Loucy (cell line): ENCODE results near the gene CAP2.

Source experiments
- H2AFZ ChIP-seq: fragments of 200-600 bp; sonication (generic); 2 replicates; pipeline ENCODE4 v1.6.0; 2016; ENCODE audit warnings: antibody characterized with exemption, mild to moderate bottlenecking, low read length, moderate library complexity
- H3F3A ChIP-seq: fragments of 200-600 bp; 2 replicates; pipeline ENCODE4 v1.6.0; 2016; ENCODE audit warnings: antibody characterized with exemption, low read depth, mild to moderate bottlenecking
- H3K27me3 ChIP-seq: fragments of 200-600 bp; sonication (generic); 2 replicates; pipeline ENCODE4 v1.6.1; 2014; ENCODE audit warnings: low read length, mild to moderate bottlenecking; ENCODE audit not compliant: insufficient read depth, poor library complexity, severe bottlenecking
- H3K36me3 ChIP-seq: fragments of 200-600 bp; sonication (generic); 2 replicates; pipeline ENCODE4 v1.6.1; 2016; ENCODE audit warnings: low read length; ENCODE audit not compliant: insufficient read depth
- H3K4me1 ChIP-seq: fragments of 200-600 bp; sonication (generic); 2 replicates; pipeline ENCODE4 v1.5.1; 2014; ENCODE audit warnings: low read length, mild to moderate bottlenecking; ENCODE audit not compliant: insufficient read depth, poor library complexity, severe bottlenecking
- H3K4me2 ChIP-seq: fragments of 200-600 bp; sonication (generic); 2 replicates; pipeline ENCODE4 v1.6.0; 2014; ENCODE audit warnings: antibody characterized with exemption, low read length, low read depth, mild to moderate bottlenecking; ENCODE audit not compliant: poor library complexity, severe bottlenecking
- H3K4me3 ChIP-seq: fragments of 200-600 bp; sonication (generic); 2 replicates; pipeline ENCODE4 v1.5.1; 2014; ENCODE audit warnings: low read length, mild to moderate bottlenecking, mixed read lengths; ENCODE audit not compliant: poor library complexity, severe bottlenecking
- H3K79me2 ChIP-seq: fragments of 200-600 bp; sonication (generic); 2 replicates; pipeline ENCODE4 v1.6.1; 2014; ENCODE audit warnings: low read length; ENCODE audit not compliant: insufficient read depth
- H3K9ac ChIP-seq: fragments of 200-600 bp; sonication (generic); 2 replicates; pipeline ENCODE4 v1.6.0; 2014; ENCODE audit warnings: mild to moderate bottlenecking, low read depth, low read length, moderate library complexity; ENCODE audit not compliant: poor library complexity, severe bottlenecking
- H3K9me2 ChIP-seq: fragments of 200-600 bp; sonication (generic); replicated peaks from 2 replicates; pipeline ENCODE4 v1.6.1; 2016; ENCODE audit warnings: low read depth, low read length, mixed read lengths
- H3K9me3 ChIP-seq: fragments of 200-600 bp; sonication (generic); 2 replicates; pipeline ENCODE4 v1.6.1; 2014; ENCODE audit warnings: mild to moderate bottlenecking, antibody characterized with exemption, low read length, low read depth; ENCODE audit not compliant: insufficient read depth
- H4K20me1 ChIP-seq: fragments of 200-600 bp; sonication (generic); 2 replicates; pipeline ENCODE4 v1.6.0; 2014; ENCODE audit warnings: antibody characterized with exemption, low read length, mild to moderate bottlenecking; ENCODE audit not compliant: insufficient read depth, poor library complexity, severe bottlenecking
- EZH2phosphoT487 ChIP-seq: fragments of 200-600 bp; IDR thresholded peaks from 2 replicates; pipeline ENCODE4 v1.6.1; 2018; ENCODE audit warnings: antibody characterized with exemption, mild to moderate bottlenecking, moderate library complexity, borderline replicate concordance
- TF ChIP-seq, protein P1 (sequence below): fragments of 200-600 bp; sonication (generic); conservative IDR thresholded peaks from 2 replicates; pipeline ENCODE4 v1.5.1; 2014; ENCODE audit warnings: mild to moderate bottlenecking, antibody characterized with exemption, low read length

The CAP2 gene

DNA sequence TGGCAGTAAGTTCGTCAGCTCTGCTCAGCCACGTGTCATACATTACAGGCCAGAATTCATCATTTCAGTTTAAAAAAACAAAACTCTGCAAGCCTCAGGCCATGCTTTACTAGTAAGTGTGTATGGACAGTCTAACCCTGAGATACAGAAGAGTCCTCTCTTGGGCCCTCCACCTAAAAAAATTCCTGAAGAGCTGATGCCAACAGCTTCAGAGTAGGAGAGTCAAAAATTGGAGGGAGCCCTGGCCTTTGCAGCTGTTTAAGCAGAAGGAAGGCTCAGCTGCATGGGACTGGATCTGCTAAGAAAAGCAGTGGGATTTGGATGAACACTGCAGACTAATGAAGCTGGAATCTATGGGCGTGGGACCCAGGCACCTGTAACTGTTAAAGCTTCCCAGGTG, 159.5 kb downstream of the CAP2 start:
- TF ChIP-seq, protein P1, sequence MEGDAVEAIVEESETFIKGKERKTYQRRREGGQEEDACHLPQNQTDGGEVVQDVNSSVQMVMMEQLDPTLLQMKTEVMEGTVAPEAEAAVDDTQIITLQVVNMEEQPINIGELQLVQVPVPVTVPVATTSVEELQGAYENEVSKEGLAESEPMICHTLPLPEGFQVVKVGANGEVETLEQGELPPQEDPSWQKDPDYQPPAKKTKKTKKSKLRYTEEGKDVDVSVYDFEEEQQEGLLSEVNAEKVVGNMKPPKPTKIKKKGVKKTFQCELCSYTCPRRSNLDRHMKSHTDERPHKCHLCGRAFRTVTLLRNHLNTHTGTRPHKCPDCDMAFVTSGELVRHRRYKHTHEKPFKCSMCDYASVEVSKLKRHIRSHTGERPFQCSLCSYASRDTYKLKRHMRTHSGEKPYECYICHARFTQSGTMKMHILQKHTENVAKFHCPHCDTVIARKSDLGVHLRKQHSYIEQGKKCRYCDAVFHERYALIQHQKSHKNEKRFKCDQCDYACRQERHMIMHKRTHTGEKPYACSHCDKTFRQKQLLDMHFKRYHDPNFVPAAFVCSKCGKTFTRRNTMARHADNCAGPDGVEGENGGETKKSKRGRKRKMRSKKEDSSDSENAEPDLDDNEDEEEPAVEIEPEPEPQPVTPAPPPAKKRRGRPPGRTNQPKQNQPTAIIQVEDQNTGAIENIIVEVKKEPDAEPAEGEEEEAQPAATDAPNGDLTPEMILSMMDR = no peak
- TF ChIP-seq EZH2phosphoT487 = no peak
- H3K9ac ChIP-seq = no peak overlapping the region
- no peaks in the 10 kb centered on the region for H3K9me2 ChIP-seq
- H3F3A ChIP-seq = no peaks in the 10 kb centered on the region
- H3K9me3 ChIP-seq = no peaks in the 10 kb centered on the region
- H2AFZ ChIP-seq = no peak overlapping the region
- H3K36me3 ChIP-seq = no peaks in the 10 kb centered on the region
- H3K4me2 ChIP-seq = no peak overlapping the region
- H3K27me3 ChIP-seq = no peaks in the 10 kb centered on the region
- no peaks in the 10 kb centered on the region for H3K4me1 ChIP-seq
- no peaks in the 10 kb centered on the region for H3K79me2 ChIP-seq
- no peaks in the 10 kb centered on the region for H4K20me1 ChIP-seq
- H3K4me3 ChIP-seq = no peak overlapping the region

- Histone ChIP-seq H3K4me3 (no peak overlapping the region), H3F3A (no peaks in the 10 kb centered on the region), H2AFZ (no peak overlapping the region), H3K9me3 (no peaks in the 10 kb centered on the region), H3K9me2 (no peaks in the 10 kb centered on the region), H3K9ac (no peak overlapping the region), H3K36me3 (no peaks in the 10 kb centered on the region), H3K4me1 (no peaks in the 10 kb centered on the region), H4K20me1 (no peaks in the 10 kb centered on the region), H3K79me2 (no peaks in the 10 kb centered on the region), H3K27me3 (no peaks in the 10 kb centered on the region), H3K4me2 (no peak overlapping the region)
- TF ChIP-seq, protein P1 = no peak
- TF ChIP-seq EZH2phosphoT487 = no peak
Measured at GRCh38 chr6:17556014-17556413, 162.6 kb downstream of the CAP2 start.

DNA sequence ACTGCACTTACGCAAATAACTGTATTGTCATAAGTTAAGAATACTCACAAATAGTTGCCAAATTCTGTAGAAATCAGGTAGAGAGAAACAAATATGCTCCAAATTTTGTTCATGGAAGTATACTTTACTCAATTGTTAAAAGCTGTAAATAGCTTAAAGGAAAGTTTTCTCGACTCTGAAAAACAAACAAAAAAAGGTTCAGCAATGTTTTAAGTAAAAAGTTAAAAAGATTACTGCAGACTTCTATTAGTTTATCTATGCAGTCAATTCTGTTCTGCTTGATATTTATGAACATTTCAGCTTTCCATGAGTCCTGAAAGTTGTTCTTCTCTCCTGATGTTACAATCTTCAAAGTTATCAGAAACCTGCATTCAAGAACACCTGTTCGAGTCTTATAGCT, 169.2 kb downstream of the CAP2 start:
- Histone ChIP-seq H3K4me1 (no peaks in the 10 kb centered on the region), H3F3A (no peaks in the 10 kb centered on the region), H4K20me1 (no peaks in the 10 kb centered on the region), H3K36me3 (no peaks in the 10 kb centered on the region), H3K79me2 (no peaks in the 10 kb centered on the region), H3K4me2 (no peak overlapping the region), H3K9me2 (no peaks in the 10 kb centered on the region), H3K27me3 (no peaks in the 10 kb centered on the region), H3K9me3 (0 out of 2 replicates have a peak, but pooled peaks cover 7% of the 10 kb centered on the region), H3K4me3 (no peak overlapping the region), H2AFZ (no peak overlapping the region), H3K9ac (no peak overlapping the region)
- TF ChIP-seq, protein P1 = no peak
- TF ChIP-seq EZH2phosphoT487 = no peak
